HG02571 (cell line): Measurements from ENCODE around the gene NBAS.

Experiments used
- ATAC-seq: cut with Tn5 transposase; IDR thresholded peaks from one replicate; pipeline ENCODE4 v1.9.1; 2021; ENCODE audit warnings: mild to moderate bottlenecking, moderate library complexity; ENCODE audit not compliant: unreplicated experiment

Gene NBAS

DNA sequence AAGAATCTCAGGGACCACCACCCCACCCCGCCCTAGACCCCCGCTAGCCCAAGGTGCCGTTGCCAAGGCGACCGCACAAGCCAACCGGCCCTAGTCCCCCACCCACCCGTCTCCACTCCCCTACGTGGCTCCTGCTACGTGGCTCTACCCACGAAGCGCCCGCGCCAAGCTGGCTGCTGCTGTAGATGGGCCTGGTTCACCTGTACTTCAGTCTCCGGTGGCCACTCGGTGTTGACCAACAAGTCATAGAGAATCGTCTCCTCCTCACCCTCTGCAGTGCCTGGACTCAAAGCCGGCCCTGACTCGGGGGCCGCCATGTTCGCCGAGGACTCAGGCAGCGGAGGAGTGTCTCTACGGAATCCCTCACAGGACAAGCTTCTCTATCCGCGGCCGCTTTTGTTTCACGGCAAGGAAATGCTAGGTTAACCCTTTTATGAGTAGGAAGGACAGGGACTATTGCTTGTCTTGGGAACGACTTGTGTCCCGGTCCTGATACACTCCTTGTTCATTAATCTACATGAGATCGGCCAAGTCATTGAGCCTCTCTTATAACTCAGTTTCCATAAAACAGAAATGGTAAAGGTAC is at the start of gene NBAS:
Gene NBAS, minus strand, starts transcription at position 347 of the 586 bp plus-strand sequence. Its CDS starts 30 bp downstream, at position 317.
- peak; percentile 87 for ATAC-seq

- no peak for ATAC-seq
Observed at GRCh38 chr2:15610430-15610952, 49.4 kb upstream of the NBAS start.

GRCh38 chr2:15609341-15610042 is 48.4 kb upstream of the NBAS start:
- no peak for ATAC-seq

DNA sequence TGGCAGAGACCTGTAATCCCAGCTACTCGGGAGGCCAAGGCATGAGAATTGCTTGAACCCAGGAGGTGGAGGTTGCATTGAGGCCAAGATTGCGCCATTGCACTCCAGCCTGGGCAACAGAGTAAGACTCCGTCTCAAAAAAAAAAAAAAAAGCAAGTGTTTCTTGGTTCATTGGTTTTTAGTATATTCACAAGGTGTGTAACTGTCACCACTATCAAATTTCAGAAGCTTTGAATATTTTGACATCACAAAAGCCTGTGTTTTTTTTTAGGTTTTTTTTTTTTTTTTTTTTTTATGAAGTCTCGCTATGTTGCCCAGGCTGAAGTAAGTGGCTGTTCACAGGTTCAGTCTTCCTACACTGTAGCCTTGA is 47.2 kb upstream of the NBAS start:
- no peak for ATAC-seq

GRCh38 chr2:15607709-15608391 is 46.7 kb upstream of the NBAS start:
- ATAC-seq = no peak

DNA sequence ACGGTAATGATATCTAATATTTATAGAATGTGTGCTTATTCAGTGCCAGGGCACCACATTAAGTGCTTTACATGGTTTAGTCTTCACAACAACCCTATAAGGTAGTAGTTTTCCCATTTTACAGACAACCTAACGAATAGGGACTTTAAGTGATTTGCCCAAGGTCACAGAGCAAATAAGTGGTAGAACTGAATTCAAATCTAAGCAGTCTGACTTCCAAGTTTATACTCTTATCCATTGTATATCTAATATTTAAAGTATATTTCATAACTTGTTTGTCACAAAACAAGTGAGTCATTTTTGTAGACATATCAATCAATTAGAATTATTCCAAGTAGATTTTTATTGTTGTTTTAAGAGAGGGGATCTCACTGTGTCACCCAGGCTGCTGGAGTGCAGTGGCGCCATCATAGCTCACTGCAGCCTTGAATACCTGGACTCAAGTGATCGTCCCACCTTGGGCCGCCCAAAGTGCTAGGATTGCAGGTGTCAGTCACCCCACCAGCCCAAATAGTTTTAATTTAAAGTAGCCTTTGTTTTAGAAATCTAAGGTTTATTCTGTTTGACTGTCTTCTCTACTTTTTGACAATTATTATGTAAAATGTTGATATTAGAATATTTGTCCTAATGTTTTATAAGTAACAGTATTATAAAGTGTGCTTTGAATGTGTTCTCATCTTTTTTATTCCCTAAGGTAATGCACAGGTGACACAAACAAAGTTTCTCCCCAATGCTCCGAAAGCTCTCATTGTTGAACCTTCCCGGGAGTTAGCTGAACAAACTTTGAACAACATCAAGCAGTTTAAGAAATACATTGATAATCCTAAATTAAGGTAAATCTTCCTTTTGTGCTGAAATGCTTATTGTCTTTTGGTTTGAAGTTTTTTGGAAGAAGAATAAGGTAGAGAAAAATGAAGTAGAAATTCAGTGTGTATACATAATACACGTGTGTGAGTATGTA is 45.6 kb upstream of the NBAS start:
- no peak for ATAC-seq

GRCh38 chr2:15605721-15606120 is 44.6 kb upstream of the NBAS start:
- no peak for ATAC-seq

GRCh38 chr2:15603948-15604347 is 42.8 kb upstream of the NBAS start:
- ATAC-seq = no peak

GRCh38 chr2:15603044-15603765 is 42.1 kb upstream of the NBAS start:
- no peak for ATAC-seq

DNA sequence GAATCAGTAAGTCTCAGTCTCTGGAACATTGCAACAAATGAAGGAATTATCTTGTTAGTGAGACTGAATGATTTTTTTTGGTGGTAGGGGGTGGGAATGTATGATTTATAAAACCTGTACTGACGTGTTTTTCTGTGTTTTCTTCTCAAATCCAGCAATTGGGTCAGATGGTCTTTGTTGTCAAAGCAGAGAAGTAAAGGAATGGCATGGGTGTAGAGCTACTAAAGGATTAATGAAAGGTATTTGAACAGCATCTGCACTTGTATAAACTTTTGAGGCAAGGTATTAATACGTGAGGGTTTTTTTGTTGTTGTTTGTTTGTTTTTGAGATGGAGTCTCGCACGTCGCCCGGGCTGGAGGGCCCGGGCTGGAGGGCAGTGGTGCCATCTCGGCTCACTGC is 41.3 kb upstream of the NBAS start:
- ATAC-seq = no peak

GRCh38 chr2:15601681-15602080 is 40.5 kb upstream of the NBAS start:
- no peak for ATAC-seq

- no peak for ATAC-seq
Observed at GRCh38 chr2:15599994-15600393, 38.9 kb upstream of the NBAS start.

- ATAC-seq = no peak
Observed at GRCh38 chr2:15596968-15597367, 35.8 kb upstream of the NBAS start.

DNA sequence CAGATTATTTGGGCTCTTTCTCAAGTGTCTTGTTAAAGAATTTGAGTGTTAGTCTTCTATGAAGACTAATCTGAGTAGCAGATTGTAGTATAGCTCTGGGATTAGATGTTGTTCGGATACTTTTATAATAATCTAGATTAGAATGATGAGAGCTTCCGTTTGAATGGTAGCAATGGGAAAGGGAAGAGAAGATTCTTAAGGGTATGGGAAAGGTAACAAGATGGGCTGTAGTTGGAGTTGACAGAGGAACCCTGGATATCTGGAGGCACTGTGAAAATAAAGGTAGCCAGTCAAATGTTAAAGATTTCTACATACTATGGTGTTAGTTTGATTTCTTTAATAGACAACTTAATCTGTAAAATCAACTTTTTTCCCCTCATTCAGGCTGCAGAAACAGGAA is 35.2 kb upstream of the NBAS start:
- no peak for ATAC-seq

- no peak for ATAC-seq
Observed at GRCh38 chr2:15595936-15596335, 34.8 kb upstream of the NBAS start.

- no peak for ATAC-seq
Observed at GRCh38 chr2:15595342-15595905, 34.3 kb upstream of the NBAS start.

DNA sequence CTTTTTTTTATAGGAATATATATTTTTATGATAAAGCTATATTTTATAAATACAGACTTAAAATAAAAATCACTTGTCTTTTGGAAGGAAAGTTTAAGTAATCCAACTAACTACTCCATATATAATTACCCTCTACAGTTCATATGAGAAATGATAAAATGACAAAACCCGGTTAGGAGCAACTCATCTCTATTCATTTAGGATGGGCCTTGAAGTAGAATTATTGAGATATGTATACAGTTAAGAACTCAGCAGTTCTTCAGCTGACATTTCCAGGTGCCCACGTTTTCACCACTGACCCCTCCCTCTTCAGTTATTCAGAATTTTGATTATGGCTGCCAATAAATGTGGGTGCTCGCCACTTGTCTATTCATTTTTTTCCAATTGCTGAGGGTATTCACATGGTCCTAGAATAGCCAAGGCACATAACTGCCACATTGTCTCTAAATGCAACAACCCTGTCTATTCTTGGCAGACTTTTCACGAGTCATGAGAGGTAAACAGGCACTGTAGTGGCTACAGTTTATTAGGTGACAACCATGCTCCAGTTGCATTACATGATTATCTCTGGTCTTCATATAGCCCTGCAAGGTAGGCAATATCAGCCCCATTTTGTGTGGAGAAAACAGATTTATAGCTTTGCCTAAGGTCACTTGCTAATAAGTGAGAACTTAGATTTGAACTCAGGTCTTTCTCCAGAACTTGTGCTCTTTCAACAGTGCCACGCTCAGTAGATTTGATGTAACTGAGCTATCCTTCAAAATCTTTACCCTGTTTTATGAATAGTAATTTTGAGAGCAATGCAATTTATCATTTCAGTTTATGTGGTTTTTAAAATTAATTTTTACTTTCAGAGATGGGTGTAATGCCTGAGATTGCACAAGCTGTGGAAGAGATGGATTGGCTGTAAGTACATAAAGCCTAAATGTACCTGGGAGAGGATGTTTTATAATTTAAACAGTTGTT is 33.4 kb upstream of the NBAS start:
- no peak for ATAC-seq

- ATAC-seq = no peak
Observed at GRCh38 chr2:15593327-15593705, 32.2 kb upstream of the NBAS start.
